Neural progenitor cell (in vitro differentiated cells): ENCODE results near the gene PM20D2. TPM values are rescaled to one million over a fixed set of nuclear protein-coding genes. Genes with fewer than 3 reads are reported as not detected.
"Not testable (repeated sequence)": the region's sequence is repeated elsewhere in the genome, so short reads cannot be mapped to it uniquely, and the experiment has no call there.

ENCODE experiments used
- DNase-seq: peaks from one replicate; pipeline ENCODE4 v3.0.0-alpha.2; 2016; ENCODE audit warnings: low spot score
- H2AFZ ChIP-seq: fragments of 200-600 bp; sonication (generic); replicated peaks from 2 replicates; pipeline ENCODE4 v1.6.1; 2016; ENCODE audit warnings: antibody characterized with exemption
- H3F3A ChIP-seq: fragments of 200-600 bp; sonication (generic); 2 replicates; pipeline ENCODE4 v1.6.1; 2016; ENCODE audit warnings: antibody characterized with exemption, low read depth
- H3K27ac ChIP-seq: fragments of 200-600 bp; sonication (generic); 2 replicates; pipeline ENCODE4 v1.5.1; 2016; ENCODE audit warnings: mild to moderate bottlenecking
- H3K27me3 ChIP-seq: fragments of 200-600 bp; sonication (generic); 2 replicates; pipeline ENCODE4 v1.6.1; 2016; ENCODE audit warnings: mild to moderate bottlenecking, moderate library complexity
- H3K36me3 ChIP-seq: fragments of 200-600 bp; sonication (generic); 2 replicates; pipeline ENCODE4 v1.5.1; 2016
- H3K4me1 ChIP-seq: fragments of 200-600 bp; sonication (generic); 2 replicates; pipeline ENCODE4 v1.6.1; 2016; ENCODE audit warnings: mixed run types
- H3K4me2 ChIP-seq: fragments of 200-600 bp; sonication (generic); 2 replicates; pipeline ENCODE4 v1.6.1; 2016
- H3K4me3 ChIP-seq: fragments of 200-600 bp; sonication (generic); 2 replicates; pipeline ENCODE4 v1.5.1; 2016
- H3K79me2 ChIP-seq: fragments of 200-600 bp; sonication (generic); 2 replicates; pipeline ENCODE4 v1.6.1; 2016; ENCODE audit warnings: low read depth
- H3K9ac ChIP-seq: fragments of 200-600 bp; sonication (generic); 2 replicates; pipeline ENCODE4 v1.6.1; 2016
- H3K9me3 ChIP-seq: fragments of 200-600 bp; sonication (generic); 2 replicates; pipeline ENCODE4 v1.5.1; 2016; ENCODE audit warnings: low read depth
- H4K20me1 ChIP-seq: fragments of 200-600 bp; sonication (generic); 2 replicates; pipeline ENCODE4 v1.6.1; 2016; ENCODE audit warnings: low read depth
- H3K27ac Mint-ChIP-seq: 3 replicates; pipeline ENCODE4 v1.8.0; 2021; ENCODE audit warnings: mixed read lengths
- H3K27me3 Mint-ChIP-seq: 2 replicates; pipeline ENCODE4 v1.8.0; 2022; ENCODE audit warnings: low read depth, mild to moderate bottlenecking, inconsistent platforms, moderate library complexity, mixed read lengths; ENCODE audit not compliant: insufficient read depth
- H3K36me3 Mint-ChIP-seq: 3 replicates; pipeline ENCODE4 v1.8.0; 2021; ENCODE audit warnings: mixed read lengths
- H3K4me1 Mint-ChIP-seq: 3 replicates; pipeline ENCODE4 v1.8.0; 2021; ENCODE audit warnings: mixed read lengths
- H3K4me3 Mint-ChIP-seq: 3 replicates; pipeline ENCODE4 v1.8.0; 2021; ENCODE audit warnings: mild to moderate bottlenecking, moderate library complexity, mixed read lengths
- H3K9me3 Mint-ChIP-seq: 3 replicates; pipeline ENCODE4 v1.8.0; 2020; ENCODE audit warnings: mixed read lengths
- EZH2 ChIP-seq: fragments of 200-600 bp; sonication (generic); IDR thresholded peaks from 2 replicates; pipeline ENCODE4 v1.6.1; 2017; ENCODE audit warnings: antibody characterized with exemption, mild to moderate bottlenecking, moderate library complexity
- EZH2phosphoT487 ChIP-seq: fragments of 200-600 bp; sonication (generic); IDR thresholded peaks from 2 replicates; pipeline ENCODE4 v1.6.1; 2017; ENCODE audit warnings: antibody characterized with exemption
- total RNA-seq: library from RNA; depleted of rRNA; stranded (reverse); fragments of >200 nt; gene quantifications from 2 replicates; pipeline ENCODE4 v1.2.3, GENCODE V29; 2015; ENCODE audit warnings: low replicate concordance
- TF ChIP-seq, protein P1 (sequence below): fragments of 200-600 bp; sonication (generic); IDR thresholded peaks from 2 replicates; pipeline ENCODE4 v1.5.1; 2017; ENCODE audit warnings: antibody characterized with exemption, mild to moderate bottlenecking

The PM20D2 gene
- total RNA-seq, 1 donor from 2014 or later: 27.6 TPM

GRCh38 chr6:89122625-89123024 lies 23.2 kb upstream of the PM20D2 start:
- Histone ChIP-seq H3F3A (no peaks in the 10 kb centered on the region), H3K4me3 (no peak overlapping the region), H4K20me1 (no peaks in the 10 kb centered on the region), H3K27ac (no peak overlapping the region), H3K4me2 (no peak overlapping the region), H3K36me3 (no peaks in the 10 kb centered on the region), H3K79me2 (no peaks in the 10 kb centered on the region), H3K27me3 (peaks cover 12% of the 10 kb centered on the region), H2AFZ (no peak overlapping the region), H3K9ac (no peak overlapping the region), H3K4me1 (no peaks in the 10 kb centered on the region), H3K9me3 (no peaks in the 10 kb centered on the region)
- Mint-ChIP-seq H3K36me3 (peaks cover 6% of the 10 kb centered on the region), H3K27ac (no peak overlapping the region), H3K27me3 (peaks cover 6% of the 10 kb centered on the region), H3K9me3 (peaks cover 8% of the 10 kb centered on the region), H3K4me1 (peaks cover 10% of the 10 kb centered on the region), H3K4me3 (no peak overlapping the region)
- TF ChIP-seq, protein P1, sequence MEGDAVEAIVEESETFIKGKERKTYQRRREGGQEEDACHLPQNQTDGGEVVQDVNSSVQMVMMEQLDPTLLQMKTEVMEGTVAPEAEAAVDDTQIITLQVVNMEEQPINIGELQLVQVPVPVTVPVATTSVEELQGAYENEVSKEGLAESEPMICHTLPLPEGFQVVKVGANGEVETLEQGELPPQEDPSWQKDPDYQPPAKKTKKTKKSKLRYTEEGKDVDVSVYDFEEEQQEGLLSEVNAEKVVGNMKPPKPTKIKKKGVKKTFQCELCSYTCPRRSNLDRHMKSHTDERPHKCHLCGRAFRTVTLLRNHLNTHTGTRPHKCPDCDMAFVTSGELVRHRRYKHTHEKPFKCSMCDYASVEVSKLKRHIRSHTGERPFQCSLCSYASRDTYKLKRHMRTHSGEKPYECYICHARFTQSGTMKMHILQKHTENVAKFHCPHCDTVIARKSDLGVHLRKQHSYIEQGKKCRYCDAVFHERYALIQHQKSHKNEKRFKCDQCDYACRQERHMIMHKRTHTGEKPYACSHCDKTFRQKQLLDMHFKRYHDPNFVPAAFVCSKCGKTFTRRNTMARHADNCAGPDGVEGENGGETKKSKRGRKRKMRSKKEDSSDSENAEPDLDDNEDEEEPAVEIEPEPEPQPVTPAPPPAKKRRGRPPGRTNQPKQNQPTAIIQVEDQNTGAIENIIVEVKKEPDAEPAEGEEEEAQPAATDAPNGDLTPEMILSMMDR: peak; percentile 61
- TF ChIP-seq EZH2: no peak
- DNase-seq: peak; percentile 38

- H3K4me1 ChIP-seq, H3K27me3 ChIP-seq, H3K27ac ChIP-seq, H3K9me3 ChIP-seq, H3K9ac ChIP-seq, H3K36me3 Mint-ChIP-seq, H3K27ac Mint-ChIP-seq, H2AFZ ChIP-seq, H3F3A ChIP-seq, H3K79me2 ChIP-seq, DNase-seq, H3K4me3 Mint-ChIP-seq, H3K36me3 ChIP-seq, H3K4me1 Mint-ChIP-seq, H3K4me2 ChIP-seq, H4K20me1 ChIP-seq, H3K27me3 Mint-ChIP-seq, H3K4me3 ChIP-seq: not testable (repeated sequence)
- peaks cover 18% of the 10 kb centered on the region for H3K9me3 Mint-ChIP-seq
Measured at GRCh38 chr6:89128256-89128671, 17.6 kb upstream of the PM20D2 start.

GRCh38 chr6:89131599-89131998 lies 14.3 kb upstream of the PM20D2 start:
- Histone ChIP-seq H2AFZ (no peak overlapping the region), H3K27ac (no peak overlapping the region), H3K4me1 (no peaks in the 10 kb centered on the region), H4K20me1 (no peaks in the 10 kb centered on the region), H3K9ac (no peak overlapping the region), H3K27me3 (no peaks in the 10 kb centered on the region), H3K4me2 (no peak overlapping the region), H3K9me3 (no peaks in the 10 kb centered on the region), H3F3A (no peaks in the 10 kb centered on the region), H3K79me2 (no peaks in the 10 kb centered on the region), H3K4me3 (no peak overlapping the region), H3K36me3 (no peaks in the 10 kb centered on the region)
- Mint-ChIP-seq H3K4me3 (no peak overlapping the region), H3K9me3 (peaks cover 22% of the 10 kb centered on the region), H3K36me3 (peaks cover 8% of the 10 kb centered on the region), H3K27ac (no peak overlapping the region), H3K27me3 (peaks cover 2% of the 10 kb centered on the region), H3K4me1 (no peaks in the 10 kb centered on the region)
- no peak for TF ChIP-seq EZH2phosphoT487
- TF ChIP-seq EZH2: no peak
- TF ChIP-seq, protein P1: no peak
- no peak for DNase-seq

GRCh38 chr6:89132057-89132456 lies 13.8 kb upstream of the PM20D2 start:
- Histone ChIP-seq H3K4me2 (no peak overlapping the region), H3K27me3 (no peaks in the 10 kb centered on the region), H3K79me2 (no peaks in the 10 kb centered on the region), H3K4me3 (no peak overlapping the region), H3K27ac (no peak overlapping the region), H2AFZ (no peak overlapping the region), H3F3A (no peaks in the 10 kb centered on the region), H4K20me1 (no peaks in the 10 kb centered on the region), H3K36me3 (no peaks in the 10 kb centered on the region), H3K4me1 (no peaks in the 10 kb centered on the region), H3K9ac (no peak overlapping the region), H3K9me3 (no peaks in the 10 kb centered on the region)
- Mint-ChIP-seq H3K4me3 (no peak overlapping the region), H3K9me3 (peaks cover 18% of the 10 kb centered on the region), H3K4me1 (no peaks in the 10 kb centered on the region), H3K27ac (no peak overlapping the region), H3K27me3 (peaks cover 2% of the 10 kb centered on the region), H3K36me3 (peaks cover 4% of the 10 kb centered on the region)
- TF ChIP-seq EZH2phosphoT487 (no peak), EZH2 (no peak)
- TF ChIP-seq, protein P1: no peak
- no peak for DNase-seq
